Thyroid gland (tissue), 4 donors: ENCODE data around the gene ALDH3A1. TPM values are rescaled to one million over a fixed set of nuclear protein-coding genes. Genes with fewer than 3 reads are reported as not detected.

Experiments
- DNase-seq, 2 donors: peaks; one replicate each; pipeline ENCODE4 v3.0.0-alpha.2; 2019
- H3K27ac ChIP-seq, 3 donors: fragments of 200-600 bp; sonication (generic); 1 replicate in 2 of 3; 2 replicates in 1 of 3; pipeline ENCODE4 v1.5.1; 2016 to 2019; ENCODE audit warnings: mild to moderate bottlenecking in 1 of 3, moderate library complexity in 1 of 3
- H3K27me3 ChIP-seq: fragments of 200-600 bp; sonication (generic); one replicate; pipeline ENCODE4 v1.5.1; 2019
- H3K36me3 ChIP-seq, 2 donors: fragments of 200-600 bp; sonication (generic); one replicate each; pipeline ENCODE4 v1.5.1; 2016 to 2019
- H3K4me1 ChIP-seq, 2 donors: fragments of 200-600 bp; sonication (generic); one replicate each; pipeline ENCODE4 v1.5.1; 2017 to 2019
- H3K4me3 ChIP-seq, 3 donors: fragments of 200-600 bp; sonication (generic); replicated peaks in 1 of 3; 1 replicate in 2 of 3; 2 replicates in 1 of 3; pipeline ENCODE4 v1.5.1; 2016; ENCODE audit warnings: mild to moderate bottlenecking in 1 of 3
- H3K9me3 ChIP-seq: fragments of 200-600 bp; sonication (generic); one replicate; pipeline ENCODE4 v1.5.1; 2017
- POLR2A ChIP-seq, 2 donors: fragments of 450-650 bp; IDR thresholded peaks; one replicate each; pipeline ENCODE4 v1.6.1; 2017; ENCODE audit warnings: antibody characterized with exemption in 2 of 2, mild to moderate bottlenecking in 2 of 2, moderate library complexity in 1 of 2
- WGBS, 2 donors: methylation state at CpG; one replicate each; pipeline ENCODE4 v1.1.5; 2017; 5-methylcytosine and 5-hydroxymethylcytosine counted together
- intact Hi-C: fragments of 100-400 bp; cut with DNase I; formaldehyde crosslinking; loops from one replicate; pipeline ENCODE4 v1.15.1; 2023
- total RNA-seq, 4 donors: library from RNA; depleted of rRNA; stranded (reverse); fragments of >200 nt; gene quantifications; one replicate each; pipeline ENCODE4 v1.2.3, GENCODE V29; 2016
- TF ChIP-seq, protein P1 (sequence below), 6 experiments: fragments of 200-600 bp in 3 of 6; fragments of 450-650 bp in 3 of 6; sonication (generic) in 3 of 6; IDR thresholded peaks; one replicate each; pipeline ENCODE4 v1.5.1; 2016 to 2019; ENCODE audit warnings: antibody characterized with exemption in 6 of 6, mild to moderate bottlenecking in 2 of 6, inconsistent platforms in 1 of 6, moderate library complexity in 1 of 6

ALDH3A1 gene
- total RNA-seq, 4 donors from 2014 or later: 0.94 to 1.6 (median 1.1) TPM; not detected in 1

GRCh38 chr17:19713901-19714361 is 34.2 kb downstream of the ALDH3A1 start:
- intact Hi-C loops: no loop called here
- H3K4me1 ChIP-seq: peaks cover 24 to 46% of the 10 kb centered on the region in 2 donors
- no peaks in the 10 kb centered on the region for H3K9me3 ChIP-seq
- TF ChIP-seq, protein P1, sequence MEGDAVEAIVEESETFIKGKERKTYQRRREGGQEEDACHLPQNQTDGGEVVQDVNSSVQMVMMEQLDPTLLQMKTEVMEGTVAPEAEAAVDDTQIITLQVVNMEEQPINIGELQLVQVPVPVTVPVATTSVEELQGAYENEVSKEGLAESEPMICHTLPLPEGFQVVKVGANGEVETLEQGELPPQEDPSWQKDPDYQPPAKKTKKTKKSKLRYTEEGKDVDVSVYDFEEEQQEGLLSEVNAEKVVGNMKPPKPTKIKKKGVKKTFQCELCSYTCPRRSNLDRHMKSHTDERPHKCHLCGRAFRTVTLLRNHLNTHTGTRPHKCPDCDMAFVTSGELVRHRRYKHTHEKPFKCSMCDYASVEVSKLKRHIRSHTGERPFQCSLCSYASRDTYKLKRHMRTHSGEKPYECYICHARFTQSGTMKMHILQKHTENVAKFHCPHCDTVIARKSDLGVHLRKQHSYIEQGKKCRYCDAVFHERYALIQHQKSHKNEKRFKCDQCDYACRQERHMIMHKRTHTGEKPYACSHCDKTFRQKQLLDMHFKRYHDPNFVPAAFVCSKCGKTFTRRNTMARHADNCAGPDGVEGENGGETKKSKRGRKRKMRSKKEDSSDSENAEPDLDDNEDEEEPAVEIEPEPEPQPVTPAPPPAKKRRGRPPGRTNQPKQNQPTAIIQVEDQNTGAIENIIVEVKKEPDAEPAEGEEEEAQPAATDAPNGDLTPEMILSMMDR (IDR thresholded peaks at IDR 0.05): no peak
- no peak for TF ChIP-seq POLR2A (IDR thresholded peaks at IDR 0.05)
- H3K36me3 ChIP-seq: no peaks in the 10 kb centered on the region
- peak overlapping the region in 2 of 3 donors; percentile 55 to 85 for H3K27ac ChIP-seq
- WGBS, 2 donors: 89 to 94% methylated on average over 7 to 17 of the region's 28 CpGs
- no peaks in the 10 kb centered on the region for H3K27me3 ChIP-seq
- no peak overlapping the region for H3K4me3 ChIP-seq
- DNase-seq: no peak

GRCh38 chr17:19713462-19713861 is 34.6 kb downstream of the ALDH3A1 start:
- Histone ChIP-seq H3K36me3 (no peaks in the 10 kb centered on the region), H3K4me1 (peaks cover 24 to 41% of the 10 kb centered on the region in 2 donors), H3K27me3 (no peaks in the 10 kb centered on the region), H3K27ac (no peak overlapping the region), H3K4me3 (no peak overlapping the region), H3K9me3 (no peaks in the 10 kb centered on the region)
- intact Hi-C loops: no loop called here
- TF ChIP-seq, protein P1 (IDR thresholded peaks at IDR 0.05): peak in 1 of 6 experiments; percentile 12
- no peak for TF ChIP-seq POLR2A (IDR thresholded peaks at IDR 0.05)
- WGBS, 2 donors: 86 to 90% methylated on average over 11 to 16 of the region's 16 CpGs
- no peak for DNase-seq

DNA sequence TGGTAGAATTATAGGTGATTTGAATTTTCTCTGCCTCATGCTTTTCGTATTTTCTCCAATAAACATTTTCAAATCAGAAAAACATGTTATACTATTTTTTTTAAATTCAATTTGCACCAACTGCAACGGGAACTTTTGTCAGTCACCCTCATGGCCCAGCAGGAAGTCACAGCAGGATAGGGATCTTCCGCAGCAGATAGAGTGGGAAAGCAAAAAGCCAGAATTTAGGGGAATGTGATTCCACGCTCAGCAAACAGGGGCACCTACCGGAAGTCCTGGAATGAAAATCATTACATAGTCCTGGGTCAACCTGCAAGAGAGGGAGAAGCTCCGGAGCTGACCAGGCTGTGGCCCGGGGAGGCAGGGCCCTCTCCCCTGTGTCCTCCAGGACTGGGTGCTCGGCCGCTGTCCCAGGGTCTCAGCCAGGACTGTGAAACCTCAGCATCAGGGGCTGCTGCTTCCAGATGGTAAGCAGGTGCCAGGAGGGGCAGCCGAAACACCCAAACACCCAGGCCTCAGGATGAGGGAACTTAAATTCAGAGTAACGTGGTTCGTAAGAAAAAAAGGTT is 35.6 kb downstream of the ALDH3A1 start:
- Histone ChIP-seq H3K4me1 (peaks cover 16 to 36% of the 10 kb centered on the region in 2 donors), H3K27me3 (no peaks in the 10 kb centered on the region), H3K9me3 (no peaks in the 10 kb centered on the region), H3K27ac (no peak overlapping the region), H3K4me3 (no peak overlapping the region), H3K36me3 (no peaks in the 10 kb centered on the region)
- WGBS, 2 donors: 87 to 89% methylated on average over 12 of the region's 12 CpGs
- intact Hi-C loops: no loop called here
- no peak for DNase-seq
- TF ChIP-seq, protein P1 (IDR thresholded peaks at IDR 0.05): no peak
- TF ChIP-seq POLR2A (IDR thresholded peaks at IDR 0.05): no peak

DNA sequence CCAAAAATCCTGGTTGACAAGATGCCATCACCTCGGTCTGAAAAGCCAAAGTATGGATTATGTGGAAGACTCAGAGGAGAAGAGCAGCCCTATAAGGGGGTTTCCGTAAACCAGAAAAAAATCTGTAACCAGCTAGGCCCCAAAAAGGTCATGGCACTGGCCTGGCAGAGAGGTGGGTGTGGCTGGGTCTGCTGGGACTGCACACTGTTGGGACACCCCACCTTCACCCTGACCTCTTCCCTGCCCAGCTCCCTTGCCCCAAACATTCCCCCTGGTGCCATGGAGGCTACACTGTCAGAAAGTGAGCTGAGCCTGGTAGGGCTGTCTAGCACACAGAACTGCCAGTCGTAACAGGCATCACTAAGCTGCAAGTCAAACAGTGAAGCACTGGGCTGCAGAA is 38.3 kb downstream of the ALDH3A1 start:
- 93 to 95% methylated on average over 3 of the region's 3 CpGs for WGBS, 2 donors
- H3K36me3 ChIP-seq: no peaks in the 10 kb centered on the region
- intact Hi-C loops: no loop called here
- TF ChIP-seq, protein P1 (IDR thresholded peaks at IDR 0.05): no peak
- no peak for TF ChIP-seq POLR2A (IDR thresholded peaks at IDR 0.05)
- H3K4me3 ChIP-seq: no peak overlapping the region
- no peak for DNase-seq
- H3K27me3 ChIP-seq: no peaks in the 10 kb centered on the region
- peaks cover 4 to 20% of the 10 kb centered on the region in 2 donors for H3K4me1 ChIP-seq
- no peak overlapping the region for H3K27ac ChIP-seq
- H3K9me3 ChIP-seq: no peaks in the 10 kb centered on the region

DNA sequence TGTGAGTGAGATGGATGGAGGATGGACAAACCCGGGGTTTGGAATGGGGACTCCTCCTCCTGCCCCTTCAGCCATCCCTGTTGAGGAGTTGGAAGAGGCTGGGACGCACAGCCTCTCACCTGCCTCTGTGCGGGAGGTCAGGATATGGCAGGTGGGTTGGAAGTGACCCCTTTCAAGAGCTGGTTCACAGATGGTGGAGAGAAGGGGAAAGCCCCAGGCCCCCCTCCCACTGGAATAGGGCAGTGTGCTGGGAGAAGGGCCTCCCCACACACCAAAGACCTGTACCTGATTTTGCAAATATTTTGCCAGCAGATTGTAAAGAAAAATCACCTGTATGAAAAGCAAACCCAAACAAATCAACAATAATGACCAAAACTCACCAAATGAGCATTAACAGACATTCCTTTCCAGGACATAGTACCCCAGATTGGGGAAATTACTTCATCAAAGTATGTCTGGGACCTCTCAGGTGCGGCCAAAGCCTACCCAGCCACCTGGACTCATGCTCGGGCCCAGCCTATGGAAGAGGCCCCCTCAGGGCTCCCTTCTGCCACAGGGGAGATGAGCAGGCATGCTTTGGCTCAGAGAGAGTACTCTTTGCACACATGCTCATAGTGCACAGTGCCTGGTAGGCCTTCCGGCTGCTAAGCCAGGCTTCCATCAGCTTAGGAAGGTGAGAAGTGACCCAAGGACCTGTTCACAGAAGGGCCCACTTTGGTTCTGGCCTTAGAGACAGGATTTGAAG is 39.5 kb downstream of the ALDH3A1 start:
- peaks cover 10 to 24% of the 10 kb centered on the region in 2 donors for H3K4me1 ChIP-seq
- DNase-seq: no peak
- intact Hi-C loops: no loop called here

More for the DNA sequence above, 39.5 kb downstream of the ALDH3A1 start:
- no peaks in the 10 kb centered on the region for H3K36me3 ChIP-seq
- H3K4me3 ChIP-seq: no peak overlapping the region
- TF ChIP-seq POLR2A (IDR thresholded peaks at IDR 0.05): no peak
- TF ChIP-seq, protein P1 (IDR thresholded peaks at IDR 0.05): no peak
- WGBS, 2 donors: 87 to 100% methylated on average over 5 to 6 of the region's 6 CpGs
- no peak overlapping the region for H3K27ac ChIP-seq
- H3K9me3 ChIP-seq: no peaks in the 10 kb centered on the region
- no peaks in the 10 kb centered on the region for H3K27me3 ChIP-seq
